Loucy (cell line): Measurements from ENCODE around the gene ADAMTS10.

Experiments used
- EZH2phosphoT487 ChIP-seq: fragments of 200-600 bp; IDR thresholded peaks from 2 replicates; pipeline ENCODE4 v1.6.1; 2018; ENCODE audit warnings: antibody characterized with exemption, mild to moderate bottlenecking, moderate library complexity, borderline replicate concordance
- TF ChIP-seq, protein P1 (sequence below): fragments of 200-600 bp; sonication (generic); conservative IDR thresholded peaks from 2 replicates; pipeline ENCODE4 v1.5.1; 2014; ENCODE audit warnings: mild to moderate bottlenecking, antibody characterized with exemption, low read length

DNA sequence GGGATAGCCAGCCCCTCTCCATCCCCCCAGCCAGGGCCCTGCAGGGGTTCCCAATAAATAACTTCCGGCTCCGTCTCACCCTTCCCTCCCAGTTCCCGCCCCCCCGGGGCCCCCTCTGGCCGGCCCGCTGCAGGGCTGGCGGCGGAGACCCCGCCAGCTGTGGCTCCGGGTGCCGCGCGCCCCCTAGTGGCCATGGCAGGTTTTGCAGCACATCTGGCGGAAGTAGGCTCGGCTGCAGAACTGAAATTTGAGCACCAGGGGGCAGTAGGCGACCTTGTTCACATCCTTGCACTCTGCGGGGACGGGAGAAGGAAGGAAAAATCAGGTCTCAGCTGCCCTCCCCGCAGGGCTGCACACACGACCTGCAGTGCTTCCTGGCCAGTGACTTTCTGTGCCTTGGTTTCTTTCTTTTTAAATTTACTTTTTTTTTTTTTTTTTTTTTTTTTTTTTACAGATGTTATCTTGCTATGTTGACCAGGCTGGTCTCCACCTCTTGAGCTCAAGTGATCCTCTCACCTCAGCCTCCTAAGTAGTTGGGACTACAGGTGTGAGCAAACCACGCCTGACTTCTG lies 29.7 kb downstream of the ADAMTS10 start:
- TF ChIP-seq, protein P1, sequence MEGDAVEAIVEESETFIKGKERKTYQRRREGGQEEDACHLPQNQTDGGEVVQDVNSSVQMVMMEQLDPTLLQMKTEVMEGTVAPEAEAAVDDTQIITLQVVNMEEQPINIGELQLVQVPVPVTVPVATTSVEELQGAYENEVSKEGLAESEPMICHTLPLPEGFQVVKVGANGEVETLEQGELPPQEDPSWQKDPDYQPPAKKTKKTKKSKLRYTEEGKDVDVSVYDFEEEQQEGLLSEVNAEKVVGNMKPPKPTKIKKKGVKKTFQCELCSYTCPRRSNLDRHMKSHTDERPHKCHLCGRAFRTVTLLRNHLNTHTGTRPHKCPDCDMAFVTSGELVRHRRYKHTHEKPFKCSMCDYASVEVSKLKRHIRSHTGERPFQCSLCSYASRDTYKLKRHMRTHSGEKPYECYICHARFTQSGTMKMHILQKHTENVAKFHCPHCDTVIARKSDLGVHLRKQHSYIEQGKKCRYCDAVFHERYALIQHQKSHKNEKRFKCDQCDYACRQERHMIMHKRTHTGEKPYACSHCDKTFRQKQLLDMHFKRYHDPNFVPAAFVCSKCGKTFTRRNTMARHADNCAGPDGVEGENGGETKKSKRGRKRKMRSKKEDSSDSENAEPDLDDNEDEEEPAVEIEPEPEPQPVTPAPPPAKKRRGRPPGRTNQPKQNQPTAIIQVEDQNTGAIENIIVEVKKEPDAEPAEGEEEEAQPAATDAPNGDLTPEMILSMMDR = peak; percentile 100
- TF ChIP-seq EZH2phosphoT487 = no peak
